ENCODE measurements around the gene TBXAS1. TPM values are rescaled to one million over a fixed set of nuclear protein-coding genes. Genes with fewer than 3 reads are reported as not detected.

Gene TBXAS1
- total RNA-seq, 4 donors from 2014 or later: 0.41 to 5.2 (median 3.3) TPM

DNA sequence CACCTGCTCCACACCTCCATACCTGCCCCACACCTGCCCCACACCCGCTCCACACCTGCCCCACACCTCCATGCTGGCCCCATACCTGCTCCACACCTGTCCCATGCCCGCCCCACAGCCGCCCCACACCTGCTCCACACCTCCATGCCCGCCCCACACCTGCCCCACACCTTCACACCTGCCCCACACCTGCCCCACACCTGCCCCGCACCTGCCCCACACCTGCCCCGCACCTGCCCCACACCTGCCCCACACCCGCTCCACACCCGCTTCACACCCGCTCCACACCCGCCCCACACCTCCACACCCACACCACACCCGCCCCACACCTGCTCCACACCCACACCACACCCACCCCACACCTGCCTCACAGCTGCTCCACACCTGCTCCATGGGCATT, 180.7 kb downstream of the TBXAS1 start:
- DNase-seq (no peak), ATAC-seq (no peak)
- Histone ChIP-seq H3K27ac (no peak overlapping the region), H3K4me3 (no peak overlapping the region), H3K36me3 (no peaks in the 10 kb centered on the region), H3K4me1 (no peaks in the 10 kb centered on the region), H3K9me3 (no peaks in the 10 kb centered on the region), H3K27me3 (no peaks in the 10 kb centered on the region)
- no peak for TF ChIP-seq POLR2A (IDR thresholded peaks at IDR 0.05)
- TF ChIP-seq, protein P1, sequence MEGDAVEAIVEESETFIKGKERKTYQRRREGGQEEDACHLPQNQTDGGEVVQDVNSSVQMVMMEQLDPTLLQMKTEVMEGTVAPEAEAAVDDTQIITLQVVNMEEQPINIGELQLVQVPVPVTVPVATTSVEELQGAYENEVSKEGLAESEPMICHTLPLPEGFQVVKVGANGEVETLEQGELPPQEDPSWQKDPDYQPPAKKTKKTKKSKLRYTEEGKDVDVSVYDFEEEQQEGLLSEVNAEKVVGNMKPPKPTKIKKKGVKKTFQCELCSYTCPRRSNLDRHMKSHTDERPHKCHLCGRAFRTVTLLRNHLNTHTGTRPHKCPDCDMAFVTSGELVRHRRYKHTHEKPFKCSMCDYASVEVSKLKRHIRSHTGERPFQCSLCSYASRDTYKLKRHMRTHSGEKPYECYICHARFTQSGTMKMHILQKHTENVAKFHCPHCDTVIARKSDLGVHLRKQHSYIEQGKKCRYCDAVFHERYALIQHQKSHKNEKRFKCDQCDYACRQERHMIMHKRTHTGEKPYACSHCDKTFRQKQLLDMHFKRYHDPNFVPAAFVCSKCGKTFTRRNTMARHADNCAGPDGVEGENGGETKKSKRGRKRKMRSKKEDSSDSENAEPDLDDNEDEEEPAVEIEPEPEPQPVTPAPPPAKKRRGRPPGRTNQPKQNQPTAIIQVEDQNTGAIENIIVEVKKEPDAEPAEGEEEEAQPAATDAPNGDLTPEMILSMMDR (IDR thresholded peaks at IDR 0.05 in 4 of 5, conservative IDR thresholded peaks at IDR 0.05 in 1 of 5): no peak
- in situ Hi-C loops (cut with MboI; ENCODE audit: low sequenced_read_pairs in 4 of 4) (loop anchor here (10.0 kb wide), 3 partner anchors 235 to 515 kb away; partner anchors contain the start of gene HIPK2 (in 3 of the 4)), intact Hi-C loops (cut with DNase I; ENCODE audit: low total_unique reads) (loop anchor here (10.0 kb wide), 1 partner anchor 395 kb away; no protein-coding TSS in a partner anchor)

DNA sequence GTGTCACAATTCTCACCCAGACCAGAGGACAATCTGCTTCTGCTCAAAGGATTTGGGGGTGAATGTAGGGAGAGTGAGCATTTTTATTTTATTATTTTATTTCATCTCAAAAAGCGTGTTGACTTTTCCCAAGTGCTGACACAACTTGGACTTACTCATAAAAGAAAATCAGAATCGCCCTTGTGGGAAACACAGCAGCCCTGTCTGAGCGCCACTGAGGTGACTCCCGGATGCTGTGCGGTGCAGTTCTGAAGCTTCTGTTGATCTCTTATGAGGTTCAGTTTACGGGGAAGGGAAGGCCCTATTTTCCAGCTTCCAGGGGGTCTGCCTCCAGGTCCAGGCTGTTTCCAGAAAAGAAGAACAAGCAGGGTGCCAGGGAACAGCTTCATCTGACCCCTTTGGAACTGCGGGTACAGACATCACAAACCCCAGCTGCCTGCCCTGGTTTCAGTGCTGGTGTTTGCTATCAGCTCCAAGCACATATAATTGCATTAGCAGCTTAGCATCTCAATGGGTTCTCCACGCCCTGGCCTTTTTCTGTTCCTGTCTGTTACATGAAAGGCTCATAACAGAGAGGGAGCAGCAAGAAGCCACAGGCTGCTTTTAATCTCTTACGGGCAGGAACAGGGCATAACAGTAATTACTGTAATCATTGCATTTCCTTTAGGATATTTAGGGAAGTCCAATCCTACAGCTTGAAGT, 181.3 kb downstream of the TBXAS1 start:
- ATAC-seq (no peak), DNase-seq (no peak)
- no peaks in the 10 kb centered on the region for H3K9me3 ChIP-seq
- in situ Hi-C loops (cut with MboI; ENCODE audit: low sequenced_read_pairs in 4 of 4): no loop called here
- TF ChIP-seq, protein P1 (IDR thresholded peaks at IDR 0.05 in 4 of 5, conservative IDR thresholded peaks at IDR 0.05 in 1 of 5): no peak
- TF ChIP-seq POLR2A (IDR thresholded peaks at IDR 0.05): no peak
- H3K27me3 ChIP-seq: no peaks in the 10 kb centered on the region
- H3K4me3 ChIP-seq: no peak overlapping the region
- intact Hi-C loops (cut with DNase I; ENCODE audit: low total_unique reads): no loop called here
- no peaks in the 10 kb centered on the region for H3K4me1 ChIP-seq
- H3K27ac ChIP-seq: no peak overlapping the region
- no peaks in the 10 kb centered on the region for H3K36me3 ChIP-seq

DNA sequence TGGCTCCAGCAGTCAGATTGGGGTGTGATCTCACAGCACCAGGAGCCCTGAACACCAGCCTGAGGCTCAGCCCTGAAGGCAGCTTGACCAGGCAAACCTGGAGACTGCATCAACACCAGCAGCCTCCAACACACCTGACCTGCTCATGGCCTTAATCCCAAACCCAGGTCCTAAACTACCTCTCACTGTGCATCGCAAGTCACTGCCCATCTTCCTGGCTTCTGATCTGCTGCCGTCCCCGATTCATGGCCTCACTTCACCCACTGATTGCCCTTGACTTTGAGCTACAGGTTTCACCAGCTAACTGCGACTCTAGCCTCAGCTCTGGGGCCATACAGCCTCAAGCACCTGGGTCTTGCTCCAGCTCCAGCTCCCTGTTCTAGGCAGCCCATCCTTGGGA, 184.6 kb downstream of the TBXAS1 start:
- no peaks in the 10 kb centered on the region for H3K4me1 ChIP-seq
- H3K4me3 ChIP-seq: no peak overlapping the region
- intact Hi-C loops (cut with DNase I; ENCODE audit: low total_unique reads) (no loop called here), in situ Hi-C loops (cut with MboI; ENCODE audit: low sequenced_read_pairs in 4 of 4) (no loop called here)
- H3K27me3 ChIP-seq: no peaks in the 10 kb centered on the region
- TF ChIP-seq, protein P1 (IDR thresholded peaks at IDR 0.05 in 4 of 5, conservative IDR thresholded peaks at IDR 0.05 in 1 of 5): no peak
- TF ChIP-seq POLR2A (IDR thresholded peaks at IDR 0.05): no peak
- DNase-seq: no peak
- H3K36me3 ChIP-seq: no peaks in the 10 kb centered on the region
- ATAC-seq: no peak
- no peak overlapping the region for H3K27ac ChIP-seq
- no peaks in the 10 kb centered on the region for H3K9me3 ChIP-seq

DNA sequence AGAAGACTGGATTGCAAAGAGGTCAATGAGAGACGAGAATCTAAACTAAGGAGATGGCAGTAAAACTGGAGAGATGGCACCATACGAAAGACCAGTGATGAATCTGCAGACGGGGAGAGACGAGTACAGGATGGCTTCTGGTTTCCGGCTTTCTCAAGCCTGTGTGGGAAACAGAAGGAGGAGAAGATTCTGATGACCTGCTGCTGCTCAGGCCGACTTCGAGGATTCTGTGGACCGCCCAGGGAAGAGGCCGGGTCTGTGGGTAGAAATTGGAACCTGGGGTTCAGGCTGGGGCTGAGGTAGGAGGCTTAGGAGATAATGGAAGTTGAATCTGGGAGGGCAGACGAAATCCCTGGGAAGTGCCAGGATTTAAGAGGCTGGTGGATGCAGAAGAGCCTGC, 185.1 kb downstream of the TBXAS1 start:
- Histone ChIP-seq H3K27me3 (no peaks in the 10 kb centered on the region), H3K27ac (no peak overlapping the region), H3K9me3 (no peaks in the 10 kb centered on the region), H3K4me3 (no peak overlapping the region), H3K36me3 (no peaks in the 10 kb centered on the region), H3K4me1 (no peaks in the 10 kb centered on the region)
- intact Hi-C loops (cut with DNase I; ENCODE audit: low total_unique reads) (no loop called here), in situ Hi-C loops (cut with MboI; ENCODE audit: low sequenced_read_pairs in 4 of 4) (no loop called here)
- no peak for TF ChIP-seq POLR2A (IDR thresholded peaks at IDR 0.05)
- TF ChIP-seq, protein P1 (IDR thresholded peaks at IDR 0.05 in 4 of 5, conservative IDR thresholded peaks at IDR 0.05 in 1 of 5): no peak
- DNase-seq (no peak), ATAC-seq (no peak)

Data from gastrocnemius medialis (tissue), 4 donors.